GM18870 (cell line): ENCODE results near the gene NTMT1.
A peak's percentile ranks its signal among the peaks of the same experiment; 100 is the strongest.
"Not testable (repeated sequence)": the region's sequence is repeated elsewhere in the genome, so short reads cannot be mapped to it uniquely, and the experiment has no call there.

ENCODE experiments used
- ATAC-seq: cut with Tn5 transposase; IDR thresholded peaks from one replicate; pipeline ENCODE4 v1.9.1; 2021; ENCODE audit warnings: moderate library complexity; ENCODE audit not compliant: unreplicated experiment

The NTMT1 gene, protein sequence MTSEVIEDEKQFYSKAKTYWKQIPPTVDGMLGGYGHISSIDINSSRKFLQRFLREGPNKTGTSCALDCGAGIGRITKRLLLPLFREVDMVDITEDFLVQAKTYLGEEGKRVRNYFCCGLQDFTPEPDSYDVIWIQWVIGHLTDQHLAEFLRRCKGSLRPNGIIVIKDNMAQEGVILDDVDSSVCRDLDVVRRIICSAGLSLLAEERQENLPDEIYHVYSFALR

DNA sequence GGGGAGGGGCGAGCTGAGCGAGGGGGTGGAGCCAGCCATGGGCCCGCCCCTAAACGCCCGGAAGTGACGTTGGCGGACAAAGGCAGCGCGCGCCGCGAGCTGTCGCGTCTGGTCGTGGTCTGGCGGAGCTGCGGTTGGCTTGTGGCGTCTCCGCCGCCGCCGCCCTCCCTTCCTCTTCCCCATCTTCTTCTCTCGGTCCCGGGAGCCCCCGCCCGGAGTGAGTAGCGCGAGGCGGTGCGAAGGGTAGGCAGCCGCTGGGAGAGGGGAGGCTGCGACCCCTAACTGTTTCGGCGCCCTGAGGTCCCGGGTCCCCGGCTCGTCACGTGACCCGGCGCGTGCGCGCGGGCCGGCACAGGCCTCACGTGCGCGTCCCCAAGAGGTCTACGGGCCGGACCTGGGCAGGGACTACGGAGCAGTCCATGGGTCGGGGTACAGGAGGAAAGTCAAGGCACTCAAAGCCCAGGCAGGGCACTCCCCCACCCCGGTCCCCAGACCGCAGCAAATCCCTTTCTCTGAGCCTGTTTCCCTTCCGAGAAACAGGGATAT is at the start of gene NTMT1:
Gene NTMT1, plus strand, starts transcription at position 85 of the 546 bp plus-strand sequence. CDS start 6,541 bp downstream, outside the sequence.
- peak; percentile 63 for ATAC-seq

DNA sequence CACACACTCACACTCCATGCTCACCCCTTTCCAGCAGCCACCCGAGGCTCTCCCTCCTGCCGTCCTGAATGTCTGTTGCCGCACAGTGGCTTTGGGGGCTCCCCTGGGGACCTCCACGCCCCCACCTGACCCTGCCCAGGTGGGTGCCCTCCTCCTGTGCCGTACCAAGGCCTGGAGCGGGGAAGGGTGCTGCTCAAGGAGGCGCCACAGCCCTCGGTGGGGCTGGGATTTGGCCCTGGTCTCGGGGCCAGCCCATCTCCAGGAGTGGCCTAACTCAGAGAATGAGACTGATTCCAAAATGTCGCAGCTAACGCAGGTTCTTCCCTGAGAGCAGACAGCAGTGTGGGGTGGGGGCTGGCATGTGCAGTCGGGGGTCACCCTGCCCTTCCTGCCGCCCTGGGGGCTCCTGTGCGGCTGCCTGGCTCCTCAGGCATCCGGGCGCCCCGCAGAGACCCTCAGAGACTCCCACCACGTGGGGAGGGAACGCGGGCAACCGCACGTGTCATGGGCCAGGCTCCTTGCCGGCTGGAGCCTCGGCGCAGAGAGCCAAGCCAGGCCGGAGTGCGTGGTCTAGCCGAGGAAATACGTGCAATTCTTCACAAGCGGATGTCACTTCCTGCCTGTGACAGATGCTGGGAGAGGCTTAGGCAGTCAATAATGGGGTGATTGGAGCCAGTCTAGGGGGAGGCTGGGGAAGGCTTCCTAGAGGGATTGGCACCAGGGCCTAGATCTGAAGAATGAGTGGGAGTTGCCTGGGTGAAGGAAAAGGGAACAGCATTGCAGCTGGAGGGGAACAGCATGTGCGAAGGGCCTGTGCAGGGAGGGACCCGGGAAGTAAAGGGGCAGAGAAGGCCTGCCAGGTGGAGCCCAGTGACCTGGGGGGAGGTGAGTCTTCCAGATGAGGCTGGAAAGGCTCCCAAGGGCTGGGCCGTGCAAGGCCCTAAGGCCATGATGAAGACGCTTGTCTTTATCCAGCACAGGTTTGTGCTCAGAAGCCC is 49.1 kb upstream of the NTMT1 start:
- no peak for ATAC-seq

DNA sequence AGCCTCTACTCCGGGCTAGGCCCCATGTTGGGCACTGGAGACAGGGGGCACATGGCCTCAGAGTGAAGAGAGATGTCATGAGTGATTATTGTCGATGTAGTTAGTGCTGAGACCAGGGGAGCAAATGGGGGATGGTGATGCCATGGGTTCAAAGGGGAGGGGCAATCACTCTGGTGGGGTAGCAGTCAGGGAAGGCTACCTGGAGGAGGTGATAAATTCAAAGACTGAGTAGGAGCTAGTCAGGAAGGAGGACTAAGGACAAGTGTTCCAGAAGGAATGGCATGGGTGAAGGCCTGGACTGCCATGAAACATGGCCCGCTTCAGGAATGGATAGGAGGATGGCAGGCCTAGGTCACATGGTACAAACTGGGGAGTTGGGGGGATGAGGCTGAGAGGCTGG is 46.7 kb upstream of the NTMT1 start:
- ATAC-seq: no peak

DNA sequence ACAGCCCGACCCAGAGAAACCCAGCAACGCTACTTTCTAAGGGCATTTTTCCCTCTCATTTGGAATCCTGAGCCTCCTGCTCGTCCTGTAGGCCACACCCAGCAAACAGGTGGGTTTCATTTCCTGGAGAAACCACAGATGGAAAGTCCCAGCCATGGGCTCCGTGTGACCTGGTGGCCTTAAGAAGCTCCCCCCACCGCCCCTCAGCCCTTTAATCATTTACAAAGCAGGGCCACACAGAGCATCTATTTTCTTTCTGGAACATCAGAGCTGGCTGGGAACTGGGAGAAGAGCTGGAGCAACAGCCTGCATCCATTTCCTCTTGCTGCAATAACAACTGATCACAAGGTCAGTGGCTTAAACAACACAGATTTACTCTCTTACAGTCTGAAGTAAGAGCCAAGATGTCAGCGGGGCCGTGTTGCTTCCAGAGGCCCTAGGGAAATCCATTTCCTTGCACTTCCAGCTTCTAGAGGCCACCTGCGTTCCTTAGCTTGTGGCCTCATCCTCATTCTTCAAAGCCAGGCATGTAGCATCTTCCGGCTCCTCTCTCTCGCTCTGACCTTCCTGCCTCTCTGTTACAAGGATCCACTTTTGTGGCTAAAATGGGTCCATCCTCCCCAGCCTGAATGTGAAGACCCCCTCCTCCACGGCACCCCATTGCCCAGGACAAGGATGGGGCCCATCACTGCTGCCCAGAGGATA is 45.6 kb upstream of the NTMT1 start:
- no peak for ATAC-seq

DNA sequence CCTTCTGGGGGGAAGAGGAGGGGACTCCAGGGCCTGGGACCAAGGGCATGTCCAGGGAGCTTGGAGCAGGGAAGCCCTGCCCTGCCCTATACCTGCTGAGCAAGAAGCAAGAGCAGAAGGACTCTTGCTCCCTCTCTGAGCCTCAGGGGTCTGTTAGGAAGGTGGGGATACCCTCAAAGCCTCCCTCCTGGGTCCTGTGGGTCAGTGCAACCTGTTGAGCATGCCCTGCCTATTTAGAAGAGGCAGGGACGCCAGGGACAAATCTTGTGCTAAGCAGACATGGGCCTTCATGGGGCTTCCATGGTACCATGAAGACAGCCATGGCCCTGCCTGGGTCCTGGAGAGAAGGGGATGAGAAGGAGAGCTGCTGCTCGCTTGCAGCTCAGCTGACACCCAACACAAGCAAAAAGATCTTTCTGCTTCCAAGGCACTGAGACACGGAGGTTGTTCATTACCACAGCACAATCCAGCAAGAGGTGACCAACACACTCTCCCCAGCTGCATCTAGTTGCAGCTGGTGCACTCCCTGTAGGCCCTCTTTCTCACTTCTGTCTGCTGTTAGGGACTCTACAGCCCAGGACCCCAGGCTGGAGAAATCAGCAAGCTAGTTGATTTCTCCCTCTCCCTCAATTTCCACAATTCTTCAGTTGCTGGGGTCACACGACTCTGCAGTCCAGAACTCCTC is 44.3 kb upstream of the NTMT1 start:
- no peak for ATAC-seq

DNA sequence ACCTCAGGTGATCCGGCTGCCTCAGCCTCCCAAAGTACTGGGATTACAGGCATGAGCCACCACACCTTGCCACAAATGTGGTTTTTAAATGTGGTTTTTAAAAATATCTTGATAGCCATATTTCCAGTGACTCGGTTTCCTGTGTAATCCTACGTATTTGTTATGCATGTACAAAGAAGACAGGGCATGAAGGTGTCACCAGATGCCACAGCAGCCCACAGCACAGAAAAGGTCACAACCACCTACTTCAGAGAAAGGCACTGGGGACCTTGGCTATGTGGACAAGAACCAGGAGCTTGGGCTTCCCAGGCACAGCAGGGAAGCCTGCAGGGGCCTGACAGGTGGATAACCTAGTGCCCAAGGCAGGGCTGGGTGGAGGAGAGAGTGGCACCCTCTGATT is 43.1 kb upstream of the NTMT1 start:
- ATAC-seq: no peak

DNA sequence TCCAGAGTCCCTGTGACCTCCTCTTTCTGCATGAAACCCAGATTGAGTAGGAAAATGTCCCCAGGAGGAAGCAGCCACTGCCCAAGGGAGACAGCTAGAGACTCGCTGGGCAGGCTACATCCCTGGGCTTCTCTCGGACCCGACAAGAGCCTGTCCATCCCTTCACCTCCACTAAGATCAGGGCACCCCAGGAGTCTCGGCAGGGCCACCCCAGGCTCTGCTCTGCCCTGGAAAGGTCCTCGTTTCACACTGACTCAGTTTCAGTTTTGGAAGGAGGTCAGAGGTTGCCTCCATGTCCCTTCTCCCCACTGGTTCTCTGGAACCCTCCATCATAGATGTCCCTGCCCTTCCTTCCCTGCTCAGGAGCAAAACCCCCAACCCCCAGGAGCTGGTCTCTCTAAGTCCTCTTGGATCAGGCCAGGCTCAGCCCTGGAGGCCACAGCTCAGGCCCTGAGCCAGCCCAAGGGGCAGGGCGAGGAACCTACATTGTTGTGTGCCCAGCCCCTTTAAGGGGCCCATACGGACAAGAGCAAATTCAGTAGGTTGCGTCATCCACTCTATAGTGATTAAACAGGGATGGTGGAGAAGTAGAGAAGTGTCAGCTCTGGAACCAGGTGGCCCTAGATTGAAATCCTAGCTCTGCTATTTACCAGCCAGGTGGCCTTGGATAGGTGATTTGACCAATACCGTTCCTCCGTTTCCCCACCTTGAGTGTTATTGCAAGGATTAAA is 42.5 kb upstream of the NTMT1 start:
- ATAC-seq: no peak

DNA sequence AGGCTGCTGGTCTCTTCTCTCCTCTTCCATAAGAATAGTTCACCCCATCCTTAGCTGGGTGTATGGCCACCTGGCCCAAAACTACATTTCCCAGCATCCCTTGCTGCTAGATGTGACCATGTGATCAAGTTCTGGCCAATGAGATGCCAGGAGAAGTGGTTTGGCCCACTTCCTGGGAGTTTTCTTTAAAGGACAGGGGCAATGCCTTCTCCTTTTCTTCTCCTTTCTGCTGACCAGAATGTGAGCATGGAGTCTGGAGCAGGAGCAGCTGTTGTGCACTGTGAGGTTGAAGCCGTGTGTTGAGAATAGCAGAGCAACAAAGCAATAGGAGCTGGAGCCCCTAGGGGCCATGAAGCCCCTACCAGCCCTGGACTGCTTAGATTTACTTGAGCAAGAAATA is 41.8 kb upstream of the NTMT1 start:
- no peak for ATAC-seq

DNA sequence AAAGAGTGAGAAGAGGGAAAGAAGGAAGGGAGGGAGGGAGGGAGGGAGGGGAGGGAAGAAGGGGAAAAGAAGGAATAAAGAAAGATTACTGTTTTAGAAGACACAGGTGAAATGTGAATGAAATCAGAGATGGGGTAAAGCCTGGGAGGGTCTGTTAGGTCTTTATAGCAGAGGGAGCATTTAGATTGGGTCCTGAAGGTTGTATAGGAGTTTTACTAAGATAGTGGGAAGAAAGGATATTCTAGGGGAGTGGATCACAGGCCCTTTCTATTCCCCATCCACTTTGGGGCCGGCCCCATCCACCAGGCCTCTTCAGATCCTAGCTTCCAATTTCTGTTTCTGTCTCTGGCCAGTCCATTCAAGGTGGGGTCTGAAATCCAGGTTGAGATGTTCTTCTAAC is 40.6 kb upstream of the NTMT1 start:
- no peak for ATAC-seq

DNA sequence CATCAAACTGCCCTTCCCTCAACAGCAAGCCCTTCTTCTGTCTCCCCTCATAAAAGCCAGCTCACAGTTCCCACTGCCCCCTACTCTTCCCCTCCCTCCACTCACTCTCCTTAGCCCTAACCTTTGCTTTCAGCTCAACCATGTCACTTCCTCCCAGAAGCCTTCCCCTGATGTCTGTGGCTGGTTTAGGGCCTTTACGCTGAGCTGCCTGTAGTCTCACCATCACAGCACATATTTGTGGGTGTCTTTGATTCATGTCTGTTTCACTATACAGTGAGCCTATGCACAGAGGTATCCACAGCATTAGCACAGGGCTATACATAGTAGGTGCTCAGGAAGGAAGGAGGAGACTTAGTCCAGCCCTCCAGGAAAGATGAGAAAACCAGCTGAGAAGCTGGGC is 39.7 kb upstream of the NTMT1 start:
- ATAC-seq: no peak

DNA sequence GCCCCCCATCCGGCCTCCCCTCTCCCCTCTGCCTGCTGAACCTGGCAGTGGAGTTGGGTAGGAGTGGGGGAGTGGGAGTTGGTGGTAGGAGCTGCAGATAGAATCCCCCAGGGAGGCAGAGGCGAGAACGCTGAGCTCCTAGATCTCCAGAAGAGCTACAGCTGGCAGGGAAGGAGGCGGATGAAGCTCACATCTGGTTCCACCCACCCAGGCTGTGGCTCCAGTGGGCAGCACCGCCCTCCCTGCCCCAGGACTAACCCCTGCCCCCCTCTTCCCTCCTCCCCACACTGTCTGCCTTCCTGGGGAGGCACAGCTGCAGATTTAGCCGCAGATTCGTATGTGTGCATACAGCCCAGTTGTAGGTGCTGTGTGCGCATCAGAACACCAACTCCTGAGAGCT is 39.3 kb upstream of the NTMT1 start:
- no peak for ATAC-seq

DNA sequence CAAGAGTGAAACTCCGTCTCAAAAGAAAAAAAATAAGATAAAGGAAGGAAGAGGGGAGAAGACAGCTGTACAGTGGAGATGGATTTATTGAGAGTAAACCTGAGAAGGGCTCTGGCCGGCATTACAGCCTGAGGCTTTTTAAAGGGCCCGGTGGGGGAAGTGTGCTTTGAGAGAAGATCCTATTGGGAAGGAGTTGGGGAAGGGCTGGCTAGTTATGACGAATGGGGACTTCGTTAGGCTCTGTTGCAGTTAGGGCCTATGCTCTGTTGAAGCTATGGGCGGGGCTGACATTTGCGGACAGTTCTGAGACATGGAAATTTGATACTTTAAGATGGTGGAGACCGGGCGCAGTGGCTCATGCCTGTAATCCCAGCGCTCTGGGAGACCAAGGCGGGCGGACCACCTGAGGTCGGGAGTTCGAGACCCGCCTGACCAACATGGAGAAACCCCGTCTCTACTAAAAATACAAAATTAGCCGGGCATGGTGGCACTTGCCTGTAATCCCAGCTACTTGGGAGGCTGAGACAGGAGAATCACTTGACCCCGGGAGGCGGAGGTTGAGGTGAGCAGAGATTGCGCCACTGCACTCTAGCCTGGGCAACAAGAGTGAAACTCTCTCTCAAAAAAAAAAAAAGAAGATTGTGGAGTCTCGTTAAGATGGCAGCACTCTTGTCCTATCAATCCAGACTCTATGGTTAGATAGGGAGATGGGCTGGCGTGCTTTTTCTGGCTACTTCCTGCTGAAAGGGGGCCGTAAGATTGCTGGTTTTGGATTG is 38.3 kb upstream of the NTMT1 start:
- ATAC-seq: no peak

DNA sequence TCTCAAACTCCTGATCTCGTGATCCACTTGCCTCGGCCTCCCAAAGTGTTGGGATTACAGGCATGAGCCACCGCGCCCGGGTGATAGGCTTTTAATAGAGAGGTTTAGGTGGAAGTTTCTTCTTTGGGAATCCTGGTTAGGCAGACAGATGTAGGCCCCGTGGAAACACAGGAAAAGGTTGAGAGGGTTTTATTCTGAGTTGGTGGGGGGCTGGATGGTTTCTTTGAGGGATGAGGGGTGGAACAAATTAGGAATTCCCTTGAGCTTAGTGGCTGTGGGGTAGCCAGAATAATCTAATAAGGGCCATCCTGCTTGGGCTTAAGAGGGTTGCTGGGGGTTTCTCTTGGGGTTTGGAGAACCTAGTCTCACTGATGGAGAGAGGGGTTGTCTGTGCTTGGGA is 35.5 kb upstream of the NTMT1 start:
- no peak for ATAC-seq

DNA sequence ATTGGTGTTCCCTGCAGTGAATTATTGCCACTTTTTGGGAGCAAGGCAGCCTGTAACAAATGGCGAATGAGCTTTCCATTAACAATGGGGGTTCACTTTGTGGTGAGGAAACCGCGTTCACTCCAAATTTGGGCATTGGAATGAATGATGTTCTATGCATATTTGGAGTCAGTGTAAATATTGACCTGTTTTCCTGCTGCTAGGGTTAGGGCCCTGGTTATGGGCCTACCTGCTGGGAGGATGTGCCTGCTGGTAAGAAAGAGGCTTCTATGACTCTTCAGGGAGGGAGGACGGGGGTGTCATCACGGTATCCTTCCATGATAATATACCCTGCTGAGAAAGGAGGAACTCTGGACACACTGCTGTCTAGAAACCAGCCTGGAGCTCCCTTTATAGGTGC is 34.0 kb upstream of the NTMT1 start:
- no peak for ATAC-seq

DNA sequence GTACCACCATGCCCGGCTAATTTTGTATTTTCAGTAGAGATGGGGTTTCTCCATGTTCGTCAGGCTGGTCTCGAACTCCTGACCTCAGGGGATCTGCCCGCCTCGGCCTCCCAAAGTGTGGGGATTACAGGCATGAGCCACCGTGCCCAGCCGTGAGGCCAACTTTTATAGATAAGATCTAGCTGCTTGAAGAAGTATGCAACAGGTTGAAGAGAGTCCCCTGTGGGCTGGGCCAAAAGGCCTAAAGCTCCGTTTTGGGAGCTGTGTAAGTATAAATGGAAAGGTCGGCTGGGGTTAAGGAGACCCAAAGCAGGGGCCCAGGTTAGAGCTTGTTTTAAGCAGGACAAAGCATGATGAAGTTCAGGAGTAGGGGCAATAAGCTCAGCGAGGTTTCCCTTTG is 33.2 kb upstream of the NTMT1 start:
- not testable (repeated sequence) for ATAC-seq

DNA sequence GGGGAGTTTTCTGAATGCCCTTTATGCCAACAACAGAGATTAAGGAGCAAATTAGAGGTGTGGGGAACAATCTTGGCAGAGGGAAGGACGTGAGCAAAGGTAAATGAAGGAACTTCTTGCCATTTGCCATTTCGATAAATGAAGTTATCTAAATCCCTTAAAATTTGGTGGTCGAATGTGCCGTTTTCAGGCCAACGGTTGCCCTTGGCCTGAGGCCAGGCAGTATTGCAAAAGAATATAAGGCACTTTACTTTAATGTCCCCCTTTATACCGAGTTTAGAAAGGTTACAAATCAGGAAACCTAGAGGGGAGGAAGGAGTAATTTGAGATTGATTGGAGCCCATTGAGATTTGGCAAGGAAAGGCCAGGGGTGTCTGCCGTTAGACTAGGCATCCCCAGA is 31.3 kb upstream of the NTMT1 start:
- no peak for ATAC-seq

DNA sequence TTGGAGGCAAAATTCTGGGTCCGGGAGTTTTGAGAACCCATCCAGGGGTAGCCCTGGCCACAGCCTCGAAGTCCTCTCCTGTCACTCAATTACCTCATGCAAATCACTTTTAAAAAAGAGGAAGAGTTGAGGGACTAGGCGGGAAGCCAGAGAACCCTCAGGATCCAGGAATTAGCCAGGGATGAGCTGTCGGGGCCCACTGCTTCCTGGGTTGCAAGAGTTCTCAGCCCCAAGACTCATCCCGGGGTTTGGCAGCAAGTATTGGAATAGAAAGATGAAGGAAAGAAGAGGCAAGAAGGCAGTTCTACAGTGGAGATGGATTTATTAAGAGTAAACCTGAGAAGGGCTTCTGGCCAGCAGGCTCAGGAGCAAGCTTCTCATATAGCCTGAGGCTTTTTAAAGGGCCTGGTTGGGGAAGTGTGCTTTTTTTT is 30.6 kb upstream of the NTMT1 start:
- no peak for ATAC-seq

DNA sequence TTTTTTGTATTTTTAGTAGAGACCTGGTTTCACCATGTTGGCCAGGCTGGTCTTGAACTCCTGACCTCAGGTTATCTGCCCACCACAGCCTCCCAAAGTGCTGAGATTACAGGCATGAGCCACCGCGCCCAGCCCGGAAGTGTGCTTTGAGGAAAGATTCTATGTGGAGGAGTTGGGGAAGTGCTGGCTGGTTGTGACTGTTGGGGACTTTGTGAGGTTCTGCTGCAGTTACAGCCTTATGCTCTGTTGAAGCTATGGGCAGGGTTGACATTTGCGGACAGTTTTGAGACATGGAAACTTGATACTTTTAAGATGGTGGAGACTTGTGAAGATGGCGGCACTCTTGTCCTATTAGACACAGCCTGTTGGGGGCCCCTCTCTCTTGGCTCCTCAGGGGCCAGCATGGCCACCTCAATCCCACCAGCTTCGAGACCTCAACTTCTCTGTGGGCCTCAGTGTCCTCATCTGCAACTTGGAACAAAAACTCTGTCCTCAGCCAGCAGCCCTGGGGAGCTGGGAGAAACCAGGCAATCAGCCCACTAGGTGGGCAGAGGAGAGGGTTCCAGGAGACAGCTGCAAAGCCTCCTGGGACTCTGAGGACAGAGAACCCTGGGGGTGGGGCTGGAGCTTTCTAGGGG is 29.9 kb upstream of the NTMT1 start:
- no peak for ATAC-seq
